ENCODE data around the gene C1orf52. TPM values are rescaled to one million over a fixed set of nuclear protein-coding genes. Genes with fewer than 3 reads are reported as not detected.
A peak's percentile ranks its signal among the peaks of the same experiment; 100 is the strongest.

The C1orf52 gene
- total and polyA plus RNA-seq, 9 of the 15 experiments (the other 6 are each of a cell fraction or from before 2014, with no cell fraction given), result 17.0 to 38.5 (median 33.0) TPM

DNA sequence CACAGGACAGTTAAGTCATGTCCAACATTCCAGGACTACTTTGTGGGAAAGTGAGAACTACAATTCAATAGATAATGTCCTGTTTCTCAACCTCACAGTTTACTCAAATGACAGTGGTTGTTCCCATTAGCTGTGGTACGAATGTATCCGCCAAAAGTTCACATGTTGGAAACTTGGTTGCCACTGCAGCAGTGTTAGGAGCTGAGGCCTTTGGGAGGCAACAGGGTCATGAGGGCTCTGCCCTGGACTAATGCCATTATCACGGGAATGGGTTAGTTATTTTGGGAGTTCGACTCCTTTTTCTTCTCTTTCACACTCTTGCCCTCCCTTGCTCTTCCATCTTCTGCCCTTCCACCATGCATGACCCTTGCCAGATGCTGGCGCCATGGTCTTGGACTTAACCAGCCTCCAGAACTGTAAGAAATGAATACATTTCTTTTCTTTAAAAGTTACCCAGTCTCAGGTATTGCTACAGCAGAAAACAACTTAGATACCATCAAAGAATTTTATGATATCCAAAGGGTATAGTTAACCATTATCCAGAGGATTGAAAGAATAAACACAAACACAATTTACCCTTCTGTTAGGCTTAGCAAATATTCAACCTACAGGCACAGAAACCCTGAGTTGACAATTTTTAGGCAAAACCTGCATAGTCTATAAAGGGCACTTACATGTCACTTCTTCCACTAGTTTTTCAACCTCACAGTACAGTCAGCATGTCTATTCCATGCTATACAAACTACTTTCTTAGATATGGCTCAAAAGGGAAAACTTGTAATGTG, 9.5 kb upstream of the C1orf52 start (continued):
- TF ChIP-seq ELF4 (CRISPR knock-in tag; IDR thresholded peaks at IDR 0.05), result no peak
- TF ChIP-seq CSDE1 (IDR thresholded peaks at IDR 0.05), result no peak
- TF ChIP-seq ZNF436 (CRISPR knock-in tag; IDR thresholded peaks at IDR 0.05), result no peak
- no peak for TF ChIP-seq TRIM24 (IDR thresholded peaks at IDR 0.05)
- peak; percentile 48 for TF ChIP-seq MAFF (IDR thresholded peaks at IDR 0.05; ENCODE audit: low read length)
- TF ChIP-seq, protein P1, sequence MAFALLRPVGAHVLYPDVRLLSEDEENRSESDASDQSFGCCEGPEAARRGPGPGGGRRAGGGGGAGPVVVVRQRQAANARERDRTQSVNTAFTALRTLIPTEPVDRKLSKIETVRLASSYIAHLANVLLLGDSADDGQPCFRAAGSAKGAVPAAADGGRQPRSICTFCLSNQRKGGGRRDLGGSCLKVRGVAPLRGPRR (CRISPR knock-in tag; IDR thresholded peaks at IDR 0.05), result no peak
- TF ChIP-seq, protein P2, sequence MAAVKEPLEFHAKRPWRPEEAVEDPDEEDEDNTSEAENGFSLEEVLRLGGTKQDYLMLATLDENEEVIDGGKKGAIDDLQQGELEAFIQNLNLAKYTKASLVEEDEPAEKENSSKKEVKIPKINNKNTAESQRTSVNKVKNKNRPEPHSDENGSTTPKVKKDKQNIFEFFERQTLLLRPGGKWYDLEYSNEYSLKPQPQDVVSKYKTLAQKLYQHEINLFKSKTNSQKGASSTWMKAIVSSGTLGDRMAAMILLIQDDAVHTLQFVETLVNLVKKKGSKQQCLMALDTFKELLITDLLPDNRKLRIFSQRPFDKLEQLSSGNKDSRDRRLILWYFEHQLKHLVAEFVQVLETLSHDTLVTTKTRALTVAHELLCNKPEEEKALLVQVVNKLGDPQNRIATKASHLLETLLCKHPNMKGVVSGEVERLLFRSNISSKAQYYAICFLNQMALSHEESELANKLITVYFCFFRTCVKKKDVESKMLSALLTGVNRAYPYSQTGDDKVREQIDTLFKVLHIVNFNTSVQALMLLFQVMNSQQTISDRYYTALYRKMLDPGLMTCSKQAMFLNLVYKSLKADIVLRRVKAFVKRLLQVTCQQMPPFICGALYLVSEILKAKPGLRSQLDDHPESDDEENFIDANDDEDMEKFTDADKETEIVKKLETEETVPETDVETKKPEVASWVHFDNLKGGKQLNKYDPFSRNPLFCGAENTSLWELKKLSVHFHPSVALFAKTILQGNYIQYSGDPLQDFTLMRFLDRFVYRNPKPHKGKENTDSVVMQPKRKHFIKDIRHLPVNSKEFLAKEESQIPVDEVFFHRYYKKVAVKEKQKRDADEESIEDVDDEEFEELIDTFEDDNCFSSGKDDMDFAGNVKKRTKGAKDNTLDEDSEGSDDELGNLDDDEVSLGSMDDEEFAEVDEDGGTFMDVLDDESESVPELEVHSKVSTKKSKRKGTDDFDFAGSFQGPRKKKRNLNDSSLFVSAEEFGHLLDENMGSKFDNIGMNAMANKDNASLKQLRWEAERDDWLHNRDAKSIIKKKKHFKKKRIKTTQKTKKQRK (IDR thresholded peaks at IDR 0.05; ENCODE audit: borderline replicate concordance, low read depth, low read length), result no peak
- no peak for TF ChIP-seq U2AF2 (optimal IDR thresholded peaks at IDR 0.05; ENCODE audit: low read depth, low read length)
- TF ChIP-seq PTTG1 (tag; IDR thresholded peaks at IDR 0.05; ENCODE audit: low read depth), result no peak
- no peak for TF ChIP-seq CREB1 (IDR thresholded peaks at IDR 0.05)
- TF ChIP-seq CREB1 (CRISPR knock-in tag; IDR thresholded peaks at IDR 0.05), result no peak
- no peak for TF ChIP-seq GABPB2 (CRISPR knock-in tag; conservative IDR thresholded peaks at IDR 0.05)
- TF ChIP-seq ZC3H11A (IDR thresholded peaks at IDR 0.05; ENCODE audit: low read depth, low read length), result no peak
- TF ChIP-seq GATAD2A (IDR thresholded peaks at IDR 0.05), result no peak
- no peak for TF ChIP-seq SFPQ (IDR thresholded peaks at IDR 0.05; ENCODE audit: low read depth, low read length)
- TF ChIP-seq POLR2H (tag; IDR thresholded peaks at IDR 0.05; ENCODE audit: low read depth), result no peak
- no peak for TF ChIP-seq PKNOX1 (IDR thresholded peaks at IDR 0.05)
- TF ChIP-seq FOXO4 (CRISPR knock-in tag; IDR thresholded peaks at IDR 0.05), result no peak
